HG03066 (cell line): ENCODE measurements around the gene NLK.

Source experiments
- ATAC-seq: cut with Tn5 transposase; IDR thresholded peaks from one replicate; pipeline ENCODE4 v1.9.1; 2021; ENCODE audit warnings: low read depth; ENCODE audit not compliant: unreplicated experiment

The NLK gene

DNA sequence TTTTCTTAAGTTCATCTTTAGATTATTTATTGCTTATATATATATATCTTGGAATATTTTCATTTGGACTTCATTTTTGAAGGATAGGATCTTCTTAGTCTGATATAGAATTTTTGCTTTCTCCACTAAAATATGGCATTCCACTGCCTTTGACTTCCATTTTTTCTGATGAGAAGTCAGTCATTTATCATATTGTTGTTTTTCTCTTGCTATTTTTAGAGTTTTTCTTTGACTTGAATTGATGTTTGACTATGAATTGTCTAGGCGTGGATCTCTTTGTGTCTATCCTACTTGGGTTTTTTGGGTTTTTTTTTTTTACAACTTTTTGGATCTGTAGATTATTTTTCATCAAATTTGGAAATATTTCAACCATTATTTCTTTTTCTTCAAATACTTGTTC is 67.7 kb downstream of the NLK start:
- ATAC-seq: no peak

DNA sequence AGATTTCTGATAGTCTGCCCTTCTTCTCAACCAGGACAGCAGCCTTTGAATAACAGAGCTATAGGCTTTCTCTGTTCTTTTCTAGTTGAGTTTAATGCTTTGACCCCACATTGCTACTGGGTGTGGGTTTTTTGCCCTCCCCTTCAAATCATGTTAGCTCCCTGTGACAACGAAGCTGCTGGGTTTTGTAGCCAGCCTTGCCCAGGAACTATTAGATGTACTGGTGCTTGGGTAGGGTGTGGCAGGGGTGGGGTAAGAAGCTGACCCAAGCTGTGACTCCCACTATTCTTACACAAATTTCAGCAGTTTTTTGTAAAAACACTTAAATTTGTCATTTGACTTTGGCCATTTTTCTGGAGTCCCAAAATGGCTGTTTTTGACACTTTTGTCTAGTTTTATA is 69.7 kb downstream of the NLK start:
- no peak for ATAC-seq

- ATAC-seq: no peak
Observed at GRCh38 chr17:28112606-28113005, 70.1 kb downstream of the NLK start.

DNA sequence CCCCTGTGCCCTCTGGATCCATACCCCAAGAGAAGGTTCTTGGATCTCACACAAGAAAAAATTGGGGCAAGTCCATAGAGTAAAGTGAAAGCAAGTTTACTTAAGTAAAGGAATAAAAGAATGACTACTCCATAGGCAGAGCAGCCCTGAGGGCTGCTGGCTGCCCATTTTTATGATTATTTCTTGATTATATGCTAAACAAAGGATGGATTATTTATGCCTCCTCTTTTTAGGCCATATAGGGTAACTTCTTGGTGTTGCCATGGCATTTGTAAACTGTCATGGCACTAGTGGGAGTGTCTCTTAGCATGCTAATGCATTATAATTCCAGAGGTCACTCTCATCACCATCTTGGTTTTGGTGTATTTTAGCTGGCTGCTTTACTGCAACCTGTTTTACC is 70.8 kb downstream of the NLK start:
- ATAC-seq: no peak

- ATAC-seq: no peak
Observed at GRCh38 chr17:28115046-28115445, 72.6 kb downstream of the NLK start.

- no peak for ATAC-seq
Observed at GRCh38 chr17:28117304-28117703, 74.8 kb downstream of the NLK start.

- ATAC-seq: no peak
Observed at GRCh38 chr17:28118362-28118761, 75.9 kb downstream of the NLK start.

- no peak for ATAC-seq
Observed at GRCh38 chr17:28119046-28119445, 76.6 kb downstream of the NLK start.

DNA sequence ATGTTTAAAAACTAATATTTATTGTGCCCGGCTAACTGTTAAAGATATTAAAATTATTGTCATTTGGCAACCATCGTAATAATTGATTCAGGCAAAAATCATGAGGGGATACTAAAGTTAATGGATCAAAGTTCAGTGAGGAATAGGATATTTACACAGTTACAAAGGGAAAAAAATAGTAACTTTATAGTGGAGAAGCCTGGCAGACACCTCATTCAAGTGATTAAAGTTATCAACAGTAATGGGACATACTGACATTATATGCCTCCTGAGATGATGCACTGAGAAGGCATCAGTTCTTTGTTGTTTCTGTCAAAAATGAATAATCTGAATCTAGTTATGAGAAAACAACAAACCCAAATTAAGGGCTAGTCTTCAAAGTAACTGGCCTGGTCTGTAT is 77.1 kb downstream of the NLK start:
- no peak for ATAC-seq

- no peak for ATAC-seq
Observed at GRCh38 chr17:28120766-28121165, 78.3 kb downstream of the NLK start.

GRCh38 chr17:28124962-28125361 is 82.5 kb downstream of the NLK start:
- no peak for ATAC-seq

- ATAC-seq: no peak
Observed at GRCh38 chr17:28125526-28126378, 83.3 kb downstream of the NLK start.

DNA sequence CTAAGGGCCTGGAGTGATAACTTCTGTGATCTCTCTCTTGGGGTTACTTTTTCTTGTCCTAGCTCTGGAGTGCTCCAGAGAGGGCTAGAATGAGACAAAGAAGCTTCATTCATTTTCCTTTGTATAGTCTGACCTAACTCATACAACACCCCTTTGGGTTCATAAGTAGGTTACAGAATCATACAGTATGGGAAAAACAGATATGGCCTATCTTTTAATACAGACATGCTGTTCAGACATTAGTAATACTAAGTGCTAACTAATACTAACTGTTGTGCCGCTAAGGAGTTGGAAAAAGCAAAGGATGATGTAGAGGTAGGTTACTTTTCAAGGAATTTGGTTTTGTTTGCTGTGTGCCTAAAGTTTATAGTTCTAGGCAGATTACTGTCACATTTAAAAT is 84.7 kb downstream of the NLK start:
- no peak for ATAC-seq

DNA sequence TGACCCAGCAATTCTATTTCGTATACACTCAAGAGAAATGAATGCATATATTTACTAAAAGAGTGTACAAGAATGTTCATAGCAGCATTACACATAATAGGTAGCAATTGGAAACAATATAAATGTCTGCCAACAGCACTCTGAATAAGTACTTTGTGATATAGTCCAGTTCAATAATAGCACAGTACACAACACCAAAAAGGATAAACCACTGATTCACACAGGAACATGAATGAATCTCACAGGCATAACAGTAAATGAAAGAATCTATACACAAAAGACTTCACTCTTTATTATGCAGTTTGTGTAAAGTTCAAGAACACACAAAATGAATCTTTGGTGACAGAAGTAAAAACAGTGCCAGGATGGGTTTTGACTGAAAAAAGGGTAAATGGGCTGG is 86.3 kb downstream of the NLK start:
- ATAC-seq: no peak

GRCh38 chr17:28130472-28130871 is 88.0 kb downstream of the NLK start:
- ATAC-seq: no peak

DNA sequence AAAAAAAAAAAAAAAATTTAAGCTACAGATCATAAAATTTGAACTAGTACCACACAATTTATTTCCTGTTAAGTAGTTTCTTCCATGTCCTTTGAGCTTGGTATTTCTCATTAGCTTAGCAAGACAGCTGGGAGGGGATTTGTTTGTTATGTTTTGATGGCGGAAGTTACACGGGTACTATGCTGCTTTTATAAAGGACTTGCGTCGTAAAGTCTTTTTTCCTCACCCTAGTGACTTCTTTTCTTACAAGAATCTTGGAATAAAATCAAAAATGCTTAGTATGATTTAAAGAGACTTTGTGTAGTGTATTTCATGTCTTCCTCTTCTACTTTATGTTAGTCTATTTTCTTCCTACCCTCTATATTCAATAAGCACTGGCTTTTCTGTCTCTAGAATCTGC is 89.1 kb downstream of the NLK start:
- no peak for ATAC-seq

GRCh38 chr17:28133562-28133970 is 91.1 kb downstream of the NLK start:
- ATAC-seq: no peak

DNA sequence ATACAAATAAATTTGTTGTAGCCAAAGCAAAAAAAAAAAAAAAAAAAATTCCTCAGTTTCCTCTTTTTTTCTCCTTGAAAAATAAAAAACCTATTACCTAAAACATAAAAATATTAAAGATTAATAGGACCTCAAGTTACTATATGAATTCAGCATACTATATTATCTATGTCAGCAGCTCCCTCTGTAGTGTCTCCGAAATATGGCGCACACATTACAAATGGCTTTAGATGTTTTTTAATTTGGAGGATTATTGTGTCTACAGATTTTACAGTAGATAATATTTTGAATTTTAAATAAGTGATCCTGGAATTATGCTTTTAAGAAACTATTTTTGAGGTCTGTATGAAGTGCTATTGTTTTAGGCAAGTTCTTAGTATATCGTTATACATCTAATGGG is 94.4 kb downstream of the NLK start:
- no peak for ATAC-seq

- no peak for ATAC-seq
Observed at GRCh38 chr17:28139822-28140221, 97.3 kb downstream of the NLK start.

DNA sequence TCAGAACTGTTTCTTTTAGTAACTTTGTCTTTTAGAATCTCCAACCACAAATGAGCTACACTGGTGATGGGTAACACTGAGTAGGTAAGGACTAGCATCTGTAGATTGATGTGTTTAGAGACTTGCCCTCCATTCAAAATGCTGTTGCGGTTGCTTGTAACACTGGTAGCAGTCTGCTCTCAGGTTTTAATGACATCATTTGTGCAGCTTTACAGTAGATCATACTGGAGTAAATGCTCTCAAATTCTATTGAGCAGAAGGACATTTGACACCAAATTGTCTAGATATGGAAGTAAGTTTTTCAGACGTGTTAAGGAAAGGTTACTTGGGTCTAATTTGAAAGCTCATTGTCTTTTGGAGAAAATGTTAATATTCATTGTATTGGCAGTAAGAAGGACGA is 98.8 kb downstream of the NLK start:
- no peak for ATAC-seq

- ATAC-seq: no peak
Observed at GRCh38 chr17:28141773-28142172, 99.3 kb downstream of the NLK start.

- no peak for ATAC-seq
Observed at GRCh38 chr17:28142305-28142704, 99.8 kb downstream of the NLK start.

DNA sequence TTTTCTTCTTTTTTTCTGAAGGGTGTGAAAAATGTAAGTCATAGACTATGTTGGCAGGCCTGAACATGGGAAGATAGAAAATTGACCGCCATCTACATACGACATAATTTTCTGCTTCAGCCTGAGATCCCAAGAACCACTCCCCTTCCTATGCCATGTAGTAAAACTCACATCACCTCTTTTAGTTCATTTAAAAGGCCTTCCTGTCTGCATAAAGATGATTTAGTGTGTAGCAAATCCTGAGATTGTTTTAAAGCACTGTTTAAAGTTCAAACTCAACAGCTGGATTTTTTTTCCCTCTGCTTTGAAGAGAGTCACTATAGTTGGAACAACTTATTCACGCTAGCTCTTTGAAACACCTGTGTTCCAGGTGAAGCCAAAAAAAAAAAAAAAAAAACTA is 101.5 kb downstream of the NLK start:
- ATAC-seq: no peak
